ENCODE measurements around the gene CLDN3. TPM values are rescaled to one million over a fixed set of nuclear protein-coding genes. Genes with fewer than 3 reads are reported as not detected.

The CLDN3 gene
- total RNA-seq, 3 donors from 2014 or later (not counting 1 experiment from before 2014, with no cell fraction given) = not detected

DNA sequence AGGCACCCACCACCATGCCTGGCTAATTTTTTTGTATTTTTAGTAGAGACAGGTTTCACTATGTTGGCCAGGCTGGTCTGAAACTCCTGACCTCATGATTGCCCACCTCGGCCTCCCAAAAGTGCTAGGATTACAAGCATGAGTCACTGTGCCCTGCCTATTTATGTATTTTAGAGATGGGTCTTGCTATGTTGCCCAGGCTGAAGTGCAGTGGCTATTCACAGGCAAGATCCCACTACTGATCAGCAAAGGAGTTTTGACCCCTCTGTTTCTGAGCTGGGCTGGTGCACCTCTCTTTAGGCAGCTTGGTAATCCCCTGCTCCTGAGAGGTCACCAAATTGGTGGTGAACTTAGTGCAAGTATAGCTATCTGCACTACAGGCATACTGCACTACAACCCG, 37.7 kb downstream of the CLDN3 start:
- H3K27ac ChIP-seq (ENCODE audit: low read length) = no peak overlapping the region
- no peak overlapping the region for H3K27ac Mint-ChIP-seq
- peaks cover 9% of the 10 kb centered on the region for H3K4me1 ChIP-seq (ENCODE audit: control insufficient read depth, insufficient read depth, low read length)
- no peaks in the 10 kb centered on the region for H3K9me3 Mint-ChIP-seq
- H3K4me3 ChIP-seq (ENCODE audit: low read length) = no peak overlapping the region
- no peaks in the 10 kb centered on the region for H3K36me3 Mint-ChIP-seq
- peaks cover 12% of the 10 kb centered on the region for H3K36me3 ChIP-seq (ENCODE audit: control insufficient read depth, insufficient read depth, low read length)
- H3K4me1 Mint-ChIP-seq = peaks cover 5 to 14% of the 10 kb centered on the region in 2 donors
- peaks cover 7 to 11% of the 10 kb centered on the region in 2 donors for H3K27me3 Mint-ChIP-seq (ENCODE audit: low read depth in 2 of 2)
- DNase-seq (no peak), ATAC-seq (no peak)
- 83% methylated on average over 2 of the region's 2 CpGs for WGBS (ENCODE audit: insufficient coverage)
- H3K4me3 Mint-ChIP-seq = no peak overlapping the region
- peaks cover 3% of the 10 kb centered on the region for H3K27me3 ChIP-seq (ENCODE audit: control insufficient read depth, insufficient read depth, low read length)
- TF ChIP-seq, protein P1, sequence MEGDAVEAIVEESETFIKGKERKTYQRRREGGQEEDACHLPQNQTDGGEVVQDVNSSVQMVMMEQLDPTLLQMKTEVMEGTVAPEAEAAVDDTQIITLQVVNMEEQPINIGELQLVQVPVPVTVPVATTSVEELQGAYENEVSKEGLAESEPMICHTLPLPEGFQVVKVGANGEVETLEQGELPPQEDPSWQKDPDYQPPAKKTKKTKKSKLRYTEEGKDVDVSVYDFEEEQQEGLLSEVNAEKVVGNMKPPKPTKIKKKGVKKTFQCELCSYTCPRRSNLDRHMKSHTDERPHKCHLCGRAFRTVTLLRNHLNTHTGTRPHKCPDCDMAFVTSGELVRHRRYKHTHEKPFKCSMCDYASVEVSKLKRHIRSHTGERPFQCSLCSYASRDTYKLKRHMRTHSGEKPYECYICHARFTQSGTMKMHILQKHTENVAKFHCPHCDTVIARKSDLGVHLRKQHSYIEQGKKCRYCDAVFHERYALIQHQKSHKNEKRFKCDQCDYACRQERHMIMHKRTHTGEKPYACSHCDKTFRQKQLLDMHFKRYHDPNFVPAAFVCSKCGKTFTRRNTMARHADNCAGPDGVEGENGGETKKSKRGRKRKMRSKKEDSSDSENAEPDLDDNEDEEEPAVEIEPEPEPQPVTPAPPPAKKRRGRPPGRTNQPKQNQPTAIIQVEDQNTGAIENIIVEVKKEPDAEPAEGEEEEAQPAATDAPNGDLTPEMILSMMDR (IDR thresholded peaks at IDR 0.05) = no peak
- H3K9me3 ChIP-seq (ENCODE audit: control insufficient read depth, insufficient read depth, low read length) = no peaks in the 10 kb centered on the region
- intact Hi-C loops (cut with micrococcal nuclease) = no loop called here

DNA sequence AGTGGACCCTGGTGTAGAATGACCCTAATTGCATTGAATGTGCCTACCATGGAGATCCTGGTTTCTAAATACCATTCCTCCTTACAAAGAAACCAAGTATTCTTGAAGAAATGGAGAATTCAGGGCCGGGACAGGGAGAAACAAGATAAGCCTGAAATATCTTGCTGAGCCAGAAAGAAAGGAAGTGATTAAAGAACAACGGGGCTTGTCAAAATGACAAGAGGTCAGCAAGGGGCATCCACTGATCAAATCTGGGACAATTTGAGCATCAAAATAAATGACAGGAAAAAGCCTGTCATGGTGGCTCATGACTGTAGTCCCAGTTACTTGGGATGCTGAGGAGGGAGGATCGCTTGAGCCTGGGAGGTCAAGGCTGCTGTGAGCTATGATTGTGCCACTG, 39.6 kb downstream of the CLDN3 start:
- ATAC-seq (no peak), DNase-seq (no peak)
- H3K4me1 ChIP-seq (ENCODE audit: control insufficient read depth, insufficient read depth, low read length) = peaks cover 7% of the 10 kb centered on the region
- Mint-ChIP-seq H3K9me3 (no peaks in the 10 kb centered on the region), H3K4me3 (no peak overlapping the region), H3K27me3 (ENCODE audit: low read depth in 2 of 2) (peaks cover 7 to 11% of the 10 kb centered on the region in 2 donors), H3K27ac (no peak overlapping the region), H3K4me1 (peaks cover 5% of the 10 kb centered on the region in 2 donors), H3K36me3 (no peaks in the 10 kb centered on the region)
- intact Hi-C loops (cut with micrococcal nuclease) = no loop called here
- no peaks in the 10 kb centered on the region for H3K36me3 ChIP-seq (ENCODE audit: control insufficient read depth, insufficient read depth, low read length)
- TF ChIP-seq, protein P1 (IDR thresholded peaks at IDR 0.05) = no peak
- H3K27ac ChIP-seq (ENCODE audit: low read length) = no peak overlapping the region
- H3K27me3 ChIP-seq (ENCODE audit: control insufficient read depth, insufficient read depth, low read length) = peaks cover 5% of the 10 kb centered on the region
- no peak overlapping the region for H3K4me3 ChIP-seq (ENCODE audit: low read length)
- no peaks in the 10 kb centered on the region for H3K9me3 ChIP-seq (ENCODE audit: control insufficient read depth, insufficient read depth, low read length)
- 18% methylated on average over 3 of the region's 3 CpGs for WGBS (ENCODE audit: insufficient coverage)

DNA sequence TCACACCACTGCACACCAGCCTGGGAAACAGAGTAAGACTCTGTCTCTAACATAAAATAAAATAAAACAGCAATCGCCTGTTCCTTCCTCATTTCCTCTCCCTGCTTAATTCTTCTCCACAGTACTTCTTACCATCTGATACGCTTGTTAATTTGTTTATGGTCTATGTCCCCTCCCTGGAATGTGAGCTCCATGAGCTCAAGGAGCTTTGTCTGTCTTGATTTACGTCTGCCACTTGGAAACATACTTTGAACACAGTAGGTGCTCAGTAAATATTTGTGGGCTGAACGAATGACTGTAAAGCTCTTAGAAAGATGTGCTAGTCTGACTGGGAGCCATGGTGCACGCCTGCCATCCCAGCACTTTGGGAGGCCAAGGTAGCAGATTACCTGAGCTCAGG, 41.5 kb downstream of the CLDN3 start:
- Histone ChIP-seq H3K27me3 (ENCODE audit: control insufficient read depth, insufficient read depth, low read length) (peaks cover 5% of the 10 kb centered on the region), H3K27ac (ENCODE audit: low read length) (no peak overlapping the region), H3K4me3 (ENCODE audit: low read length) (no peak overlapping the region), H3K36me3 (ENCODE audit: control insufficient read depth, insufficient read depth, low read length) (no peaks in the 10 kb centered on the region), H3K4me1 (ENCODE audit: control insufficient read depth, insufficient read depth, low read length) (no peaks in the 10 kb centered on the region), H3K9me3 (ENCODE audit: control insufficient read depth, insufficient read depth, low read length) (no peaks in the 10 kb centered on the region)
- Mint-ChIP-seq H3K36me3 (no peaks in the 10 kb centered on the region), H3K4me1 (no peaks in the 10 kb centered on the region), H3K27me3 (ENCODE audit: low read depth in 2 of 2) (peaks cover 11 to 12% of the 10 kb centered on the region in 2 donors), H3K9me3 (no peaks in the 10 kb centered on the region), H3K4me3 (no peak overlapping the region), H3K27ac (no peak overlapping the region)
- DNase-seq (no peak), ATAC-seq (no peak)
- 64% methylated on average over 5 of the region's 5 CpGs for WGBS (ENCODE audit: insufficient coverage)
- intact Hi-C loops (cut with micrococcal nuclease) = loop anchor here (5.0 kb wide), 1 partner anchor 206 kb away; the partner anchor contains the start of gene BAZ1B
- TF ChIP-seq, protein P1 (IDR thresholded peaks at IDR 0.05) = no peak

DNA sequence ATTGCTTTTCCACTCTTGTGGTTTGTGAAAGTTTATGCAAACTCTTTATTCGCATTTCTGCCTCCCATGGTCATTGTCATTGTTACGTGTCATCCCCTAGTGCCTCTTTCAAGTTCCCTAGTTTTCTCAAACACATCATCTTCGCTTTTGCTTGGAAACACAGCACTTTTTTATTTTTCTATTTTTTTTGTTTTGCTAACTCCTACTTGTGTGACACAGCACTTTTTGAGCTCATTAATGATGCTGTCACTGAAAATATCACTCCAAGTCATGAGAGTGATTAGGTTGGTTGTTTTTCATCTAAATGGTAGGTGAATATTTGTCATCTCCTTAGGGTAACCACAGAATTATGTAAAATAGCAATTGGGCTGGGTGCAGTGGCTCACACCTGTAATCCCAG, 42.1 kb downstream of the CLDN3 start:
- peaks cover 11 to 12% of the 10 kb centered on the region in 2 donors for H3K27me3 Mint-ChIP-seq (ENCODE audit: low read depth in 2 of 2)
- Histone ChIP-seq H3K27ac (ENCODE audit: low read length) (no peak overlapping the region), H3K9me3 (ENCODE audit: control insufficient read depth, insufficient read depth, low read length) (no peaks in the 10 kb centered on the region), H3K27me3 (ENCODE audit: control insufficient read depth, insufficient read depth, low read length) (peaks cover 5% of the 10 kb centered on the region), H3K4me3 (ENCODE audit: low read length) (no peak overlapping the region), H3K4me1 (ENCODE audit: control insufficient read depth, insufficient read depth, low read length) (no peaks in the 10 kb centered on the region), H3K36me3 (ENCODE audit: control insufficient read depth, insufficient read depth, low read length) (no peaks in the 10 kb centered on the region)
- no peaks in the 10 kb centered on the region for H3K36me3 Mint-ChIP-seq
- 68% methylated on average over 3 of the region's 3 CpGs for WGBS (ENCODE audit: insufficient coverage)
- ATAC-seq = no peak
- no peak overlapping the region for H3K4me3 Mint-ChIP-seq
- DNase-seq = no peak
- H3K27ac Mint-ChIP-seq = no peak overlapping the region
- intact Hi-C loops (cut with micrococcal nuclease) = loop anchor here (5.0 kb wide), 1 partner anchor 206 kb away; the partner anchor contains the start of gene BAZ1B
- H3K9me3 Mint-ChIP-seq = no peaks in the 10 kb centered on the region
- H3K4me1 Mint-ChIP-seq = no peaks in the 10 kb centered on the region
- TF ChIP-seq, protein P1 (IDR thresholded peaks at IDR 0.05) = no peak
